Measurements from ENCODE around the gene GAGE12C. TPM values are rescaled to one million over a fixed set of nuclear protein-coding genes. Genes with fewer than 3 reads are reported as not detected.
"Not testable (repeated sequence)": the region's sequence is repeated elsewhere in the genome, so short reads cannot be mapped to it uniquely, and the experiment has no call there.

The GAGE12C gene
- not detected in 2 replicates for total RNA-seq (2014; rRNA removed; shearing (Covaris generic))
- not detected in 2 replicates for polyA plus RNA-seq (2015; cell fraction: cytosol; rRNA removed)
- polyA plus RNA-seq (2015; cell fraction: nucleus; rRNA removed): not detected in 2 replicates

- not testable (repeated sequence) for DNase-seq (ENCODE audit: low read depth)
Observed at GRCh38 chrX:49531877-49532276, at the start of gene GAGE12C. Gene GAGE12C, plus strand, starts transcription at chrX:49532177. Its CDS starts 1,155 bp downstream, at chrX:49533332.

GRCh38 chrX:49541433-49541832 lies 9.5 kb downstream of the GAGE12C start, which contains the start of gene GAGE12D:
Gene GAGE12D, plus strand, starts transcription at chrX:49541733. Its CDS starts 1,155 bp downstream, at chrX:49542888.
- not testable (repeated sequence) for DNase-seq (ENCODE audit: low read depth)

GRCh38 chrX:49550989-49551388 lies 19.0 kb downstream of the GAGE12C start, which contains the start of gene GAGE12E:
Gene GAGE12E, plus strand, starts transcription at chrX:49551289. Its CDS starts 1,155 bp downstream, at chrX:49552444.
- not testable (repeated sequence) for DNase-seq (ENCODE audit: low read depth)

GRCh38 chrX:49560542-49560941 lies 28.6 kb downstream of the GAGE12C start, which contains the start of gene GAGE12F:
Gene GAGE12F, plus strand, starts transcription at chrX:49560842. Its CDS starts 1,155 bp downstream, at chrX:49561997.
- not testable (repeated sequence) for DNase-seq (ENCODE audit: low read depth)

GRCh38 chrX:49568728-49569127 lies 36.8 kb downstream of the GAGE12C start:
- DNase-seq (ENCODE audit: low read depth): not testable (repeated sequence)

- DNase-seq (ENCODE audit: low read depth): not testable (repeated sequence)
Observed at GRCh38 chrX:49569152-49569551, 37.2 kb downstream of the GAGE12C start.

GRCh38 chrX:49570100-49570499 lies 38.1 kb downstream of the GAGE12C start, which contains the start of gene GAGE12G:
Gene GAGE12G, plus strand, starts transcription at chrX:49570400. Its CDS starts 1,155 bp downstream, at chrX:49571555.
- not testable (repeated sequence) for DNase-seq (ENCODE audit: low read depth)

GRCh38 chrX:49579649-49580048 lies 47.7 kb downstream of the GAGE12C start, which contains the start of gene GAGE12H:
Gene GAGE12H, plus strand, starts transcription at chrX:49579949. Its CDS starts 1,155 bp downstream, at chrX:49581104.
- not testable (repeated sequence) for DNase-seq (ENCODE audit: low read depth)

Small RNA genes within 50 kb of the gene (small RNA-seq; reads per million reads assigned to genes)
- gene GAGE12B: not detected

Other genes with a start within 250 kb of the GAGE12C start
- gene GAGE10, start 228.5 kb upstream of the GAGE12C start, total RNA-seq (2014; rRNA removed; shearing (Covaris generic)): not detected in 2 replicates
- gene GAGE12J, start 210.1 kb upstream of the GAGE12C start, total RNA-seq (2014; rRNA removed; shearing (Covaris generic)): 0.69 TPM in 1 of 2 replicates, not detected in the other
- 9.9 TPM in 1 of 2 replicates, not detected in the other for gene GAGE13, start 200.6 kb upstream of the GAGE12C start, total RNA-seq (2014; rRNA removed; shearing (Covaris generic))
- gene GAGE12D, start 9.6 kb downstream of the GAGE12C start, total RNA-seq (2014; rRNA removed; shearing (Covaris generic)): not detected in 2 replicates
- not detected in 2 replicates for gene GAGE12E, start 19.1 kb downstream of the GAGE12C start, total RNA-seq (2014; rRNA removed; shearing (Covaris generic))
- gene GAGE12F, start 28.7 kb downstream of the GAGE12C start, total RNA-seq (2014; rRNA removed; shearing (Covaris generic)): not detected in 2 replicates
- gene GAGE12G, start 38.2 kb downstream of the GAGE12C start, total RNA-seq (2014; rRNA removed; shearing (Covaris generic)): not detected in 2 replicates
- gene GAGE12H, start 47.8 kb downstream of the GAGE12C start, total RNA-seq (2014; rRNA removed; shearing (Covaris generic)): not detected in 2 replicates
- gene GAGE2A, start 57.3 kb downstream of the GAGE12C start, total RNA-seq (2014; rRNA removed; shearing (Covaris generic)): 5.9 and 15.7 TPM in 2 replicates
- gene GAGE1, start 66.8 kb downstream of the GAGE12C start, total RNA-seq (2014; rRNA removed; shearing (Covaris generic)): 40.0 and 84.7 TPM in 2 replicates
- 12.3 and 18.1 TPM in 2 replicates for gene PAGE1, start 163.8 kb downstream of the GAGE12C start, total RNA-seq (2014; rRNA removed; shearing (Covaris generic))